DOHH2 (cell line): ENCODE data around the gene EXOC6B.
"Not testable (repeated sequence)": the region's sequence is repeated elsewhere in the genome, so short reads cannot be mapped to it uniquely, and the experiment has no call there.

Experiments
- H3F3A ChIP-seq: fragments of 200-600 bp; sonication (generic), shearing (Covaris generic); 2 replicates; pipeline ENCODE4 v1.6.0; 2016; ENCODE audit warnings: antibody characterized with exemption, mild to moderate bottlenecking; ENCODE audit not compliant: control insufficient read depth, insufficient read depth
- H3K27ac ChIP-seq: fragments of 200-600 bp; sonication (generic); 2 replicates; pipeline ENCODE4 v1.5.1; 2014; ENCODE audit warnings: low read depth, mild to moderate bottlenecking, low read length, moderate library complexity
- H3K27me3 ChIP-seq: fragments of 200-600 bp; sonication (generic); 2 replicates; pipeline ENCODE4 v1.6.1; 2014; ENCODE audit warnings: mild to moderate bottlenecking, low read length, mixed read lengths; ENCODE audit not compliant: control insufficient read depth
- H3K36me3 ChIP-seq: fragments of 200-600 bp; sonication (generic); 2 replicates; pipeline ENCODE4 v1.6.1; 2014; ENCODE audit warnings: mild to moderate bottlenecking, low read length, moderate library complexity, mixed read lengths; ENCODE audit not compliant: control insufficient read depth
- H3K4me1 ChIP-seq: fragments of 200-600 bp; sonication (generic); 2 replicates; pipeline ENCODE4 v1.6.1; 2014; ENCODE audit warnings: mild to moderate bottlenecking, low read length, mixed read lengths; ENCODE audit not compliant: control insufficient read depth
- H3K4me2 ChIP-seq: fragments of 200-600 bp; sonication (generic); 2 replicates; pipeline ENCODE4 v1.6.0; 2014; ENCODE audit warnings: mild to moderate bottlenecking, low read length, moderate library complexity
- H3K4me3 ChIP-seq: fragments of 200-600 bp; sonication (generic); 2 replicates; pipeline ENCODE4 v1.5.1; 2014; ENCODE audit warnings: mild to moderate bottlenecking, low read length, mixed read lengths
- H3K79me2 ChIP-seq: fragments of 200-600 bp; sonication (generic); 2 replicates; pipeline ENCODE4 v1.6.1; 2014; ENCODE audit warnings: mild to moderate bottlenecking, low read length, mixed read lengths; ENCODE audit not compliant: control insufficient read depth
- H3K9me2 ChIP-seq: fragments of 200-600 bp; sonication (generic); replicated peaks from 2 replicates; pipeline ENCODE4 v1.6.1; 2014; ENCODE audit warnings: mild to moderate bottlenecking, low read length, mixed read lengths; ENCODE audit not compliant: control insufficient read depth
- H3K9me3 ChIP-seq: fragments of 200-600 bp; sonication (generic); 2 replicates; pipeline ENCODE4 v1.6.1; 2014; ENCODE audit warnings: antibody characterized with exemption, low read length, mixed read lengths; ENCODE audit not compliant: control insufficient read depth, insufficient read depth
- H4K20me1 ChIP-seq: fragments of 200-600 bp; sonication (generic); 2 replicates; pipeline ENCODE4 v1.6.0; 2014; ENCODE audit warnings: low read depth, mild to moderate bottlenecking, antibody characterized with exemption, low read length, moderate library complexity; ENCODE audit not compliant: control insufficient read depth, insufficient read depth
- EZH2phosphoT487 ChIP-seq: fragments of 200-600 bp; sonication (generic); IDR thresholded peaks from 2 replicates; pipeline ENCODE4 v1.6.1; 2017; ENCODE audit warnings: borderline replicate concordance, mild to moderate bottlenecking, antibody characterized with exemption, low read length, moderate library complexity, mixed read lengths
- TF ChIP-seq, protein P1 (sequence below): fragments of 200-600 bp; sonication (generic); IDR thresholded peaks from one replicate; pipeline ENCODE4 v1.5.1; 2014; ENCODE audit warnings: antibody characterized with exemption, mild to moderate bottlenecking, low read depth, low read length; ENCODE audit not compliant: poor library complexity, severe bottlenecking

The EXOC6B gene

GRCh38 chr2:72603481-72603880, 222.4 kb downstream of the EXOC6B start:
- H3K27ac ChIP-seq = no peak overlapping the region
- H3K4me3 ChIP-seq = no peak overlapping the region
- H3K79me2 ChIP-seq = no peaks in the 10 kb centered on the region
- H4K20me1 ChIP-seq = no peaks in the 10 kb centered on the region
- TF ChIP-seq EZH2phosphoT487 = no peak
- TF ChIP-seq, protein P1, sequence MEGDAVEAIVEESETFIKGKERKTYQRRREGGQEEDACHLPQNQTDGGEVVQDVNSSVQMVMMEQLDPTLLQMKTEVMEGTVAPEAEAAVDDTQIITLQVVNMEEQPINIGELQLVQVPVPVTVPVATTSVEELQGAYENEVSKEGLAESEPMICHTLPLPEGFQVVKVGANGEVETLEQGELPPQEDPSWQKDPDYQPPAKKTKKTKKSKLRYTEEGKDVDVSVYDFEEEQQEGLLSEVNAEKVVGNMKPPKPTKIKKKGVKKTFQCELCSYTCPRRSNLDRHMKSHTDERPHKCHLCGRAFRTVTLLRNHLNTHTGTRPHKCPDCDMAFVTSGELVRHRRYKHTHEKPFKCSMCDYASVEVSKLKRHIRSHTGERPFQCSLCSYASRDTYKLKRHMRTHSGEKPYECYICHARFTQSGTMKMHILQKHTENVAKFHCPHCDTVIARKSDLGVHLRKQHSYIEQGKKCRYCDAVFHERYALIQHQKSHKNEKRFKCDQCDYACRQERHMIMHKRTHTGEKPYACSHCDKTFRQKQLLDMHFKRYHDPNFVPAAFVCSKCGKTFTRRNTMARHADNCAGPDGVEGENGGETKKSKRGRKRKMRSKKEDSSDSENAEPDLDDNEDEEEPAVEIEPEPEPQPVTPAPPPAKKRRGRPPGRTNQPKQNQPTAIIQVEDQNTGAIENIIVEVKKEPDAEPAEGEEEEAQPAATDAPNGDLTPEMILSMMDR = no peak
- no peaks in the 10 kb centered on the region for H3F3A ChIP-seq
- H3K4me2 ChIP-seq = no peak overlapping the region
- H3K4me1 ChIP-seq = no peaks in the 10 kb centered on the region
- H3K36me3 ChIP-seq = no peaks in the 10 kb centered on the region
- 0 out of 2 replicates have a peak, but pooled peaks cover 4% of the 10 kb centered on the region for H3K27me3 ChIP-seq
- no peaks in the 10 kb centered on the region for H3K9me3 ChIP-seq
- H3K9me2 ChIP-seq = no peaks in the 10 kb centered on the region

DNA sequence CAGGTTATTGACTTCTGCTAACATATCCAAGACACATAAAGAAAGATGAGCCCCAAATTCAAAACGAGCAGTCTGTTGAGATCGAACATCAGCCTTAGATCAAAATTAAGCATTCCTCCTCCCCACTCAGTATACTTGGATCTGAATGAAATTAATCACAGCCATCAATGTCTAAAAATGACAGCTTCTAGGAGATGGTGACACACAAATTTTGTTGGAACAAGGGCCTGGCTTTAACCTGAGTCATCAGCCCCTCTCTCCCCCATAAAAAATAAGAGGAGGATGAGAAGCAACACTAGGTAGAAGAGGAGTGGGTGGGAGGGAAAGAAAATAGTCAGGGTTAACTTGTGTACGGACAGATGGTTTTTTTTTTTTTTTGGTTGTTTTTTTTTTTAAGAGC, 223.1 kb downstream of the EXOC6B start:
- Histone ChIP-seq H3K4me3 (no peak overlapping the region), H3K4me1 (no peaks in the 10 kb centered on the region), H3K9me3 (no peaks in the 10 kb centered on the region), H3K79me2 (no peaks in the 10 kb centered on the region), H4K20me1 (no peaks in the 10 kb centered on the region), H3F3A (no peaks in the 10 kb centered on the region), H3K27ac (no peak overlapping the region), H3K9me2 (no peaks in the 10 kb centered on the region), H3K27me3 (0 out of 2 replicates have a peak, but pooled peaks cover 4% of the 10 kb centered on the region), H3K4me2 (no peak overlapping the region), H3K36me3 (no peaks in the 10 kb centered on the region)
- TF ChIP-seq, protein P1 = no peak
- TF ChIP-seq EZH2phosphoT487 = no peak

- 0 out of 2 replicates have a peak, but pooled peaks cover 4% of the 10 kb centered on the region for H3K27me3 ChIP-seq
- H3K4me1 ChIP-seq = no peaks in the 10 kb centered on the region
- no peaks in the 10 kb centered on the region for H3K36me3 ChIP-seq
- H4K20me1 ChIP-seq = no peaks in the 10 kb centered on the region
- no peak for TF ChIP-seq EZH2phosphoT487
- TF ChIP-seq, protein P1 = no peak
- H3F3A ChIP-seq = no peaks in the 10 kb centered on the region
- no peaks in the 10 kb centered on the region for H3K79me2 ChIP-seq
- H3K4me2 ChIP-seq = no peak overlapping the region
- H3K9me3 ChIP-seq = no peaks in the 10 kb centered on the region
- H3K27ac ChIP-seq = no peak overlapping the region
- no peak overlapping the region for H3K4me3 ChIP-seq
- H3K9me2 ChIP-seq = no peaks in the 10 kb centered on the region
These were observed 223.7 kb downstream of the EXOC6B start for GRCh38 chr2:72602095-72602494.

DNA sequence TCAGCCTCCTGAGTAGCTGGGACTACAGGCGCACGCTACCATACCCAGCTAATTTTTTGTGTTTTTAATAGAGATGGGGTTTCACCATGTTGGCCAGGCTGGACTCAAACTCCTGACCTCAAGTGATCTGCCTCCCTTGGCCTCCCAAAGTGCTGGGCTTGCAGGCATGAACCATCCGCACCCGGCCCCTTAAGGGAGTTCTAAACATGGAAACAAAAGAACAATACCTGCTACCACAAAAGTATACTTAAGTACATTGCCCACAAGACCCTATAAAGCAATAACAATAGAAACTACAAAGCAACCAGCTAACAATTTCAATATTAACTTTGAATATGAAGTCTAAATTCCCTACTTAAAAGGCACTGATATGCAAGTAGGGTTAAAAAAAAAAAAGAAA, 242.0 kb downstream of the EXOC6B start:
- not testable (repeated sequence) for H4K20me1 ChIP-seq, H3K9me2 ChIP-seq, H3F3A ChIP-seq, H3K79me2 ChIP-seq, H3K9me3 ChIP-seq, H3K4me1 ChIP-seq, H3K27me3 ChIP-seq, H3K27ac ChIP-seq, H3K4me2 ChIP-seq, H3K36me3 ChIP-seq, H3K4me3 ChIP-seq
